CD4-positive, alpha-beta T cell treated with Interleukin-4 for 1 hour (primary cell): ENCODE data around the gene SLC8B1.

Source experiments
- DNase-seq, 2 donors: peaks; one replicate each; pipeline ENCODE4 v3.0.0-alpha.2; 2020 to 2022

The SLC8B1 gene

GRCh38 chr12:113267621-113268020, 67.3 kb downstream of the SLC8B1 start:
- no peak for DNase-seq

- no peak for DNase-seq
These were observed 68.6 kb downstream of the SLC8B1 start for GRCh38 chr12:113266106-113266895.

DNA sequence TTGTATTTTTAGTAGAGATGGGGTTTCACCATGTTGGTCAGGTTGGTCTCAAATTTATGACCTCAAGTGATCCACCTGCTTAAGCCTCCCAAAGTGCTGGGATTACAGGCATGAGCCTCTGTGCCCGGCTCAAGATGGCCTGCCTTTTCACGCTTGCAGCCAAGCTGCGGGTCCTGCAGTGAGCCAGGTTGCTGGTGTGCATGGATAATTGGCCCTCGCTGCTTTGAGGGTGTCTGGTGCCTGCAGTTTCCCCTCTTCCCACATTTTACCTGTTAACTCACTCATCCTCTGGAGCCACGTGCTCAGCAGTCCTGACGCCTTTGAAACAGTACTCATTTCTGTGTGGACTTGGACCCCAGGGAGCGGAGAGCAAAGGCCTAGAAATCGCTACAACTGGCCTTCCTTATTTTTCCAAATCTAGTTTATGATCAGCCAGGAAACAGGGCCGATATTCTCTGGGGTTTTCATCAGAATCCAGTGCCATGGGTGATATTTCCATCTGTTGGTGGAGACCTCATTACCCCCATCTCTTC, 71.4 kb downstream of the SLC8B1 start:
- DNase-seq: no peak

DNA sequence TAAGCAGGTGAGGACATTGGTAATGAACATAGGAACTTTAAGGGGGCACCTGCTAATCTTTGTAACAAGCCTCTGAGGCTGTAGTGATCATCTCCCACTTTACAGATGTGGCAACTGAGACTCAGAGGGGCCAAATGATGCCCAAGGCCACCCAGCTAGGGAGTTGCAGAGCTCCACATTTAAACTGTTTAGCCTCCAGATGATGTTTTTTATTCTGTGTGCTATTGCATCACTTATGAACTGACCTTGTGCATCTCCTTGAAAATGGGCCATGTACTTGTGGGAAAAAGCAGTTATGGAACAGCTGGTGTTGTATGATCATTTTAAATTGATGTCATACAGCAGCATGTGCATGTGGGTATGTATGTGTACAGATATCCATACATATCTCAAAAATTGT, 72.2 kb downstream of the SLC8B1 start:
- DNase-seq: no peak

- peak in 1 of 2 donors; percentile 35 for DNase-seq
These were observed 73.0 kb downstream of the SLC8B1 start for GRCh38 chr12:113261847-113262470.

DNA sequence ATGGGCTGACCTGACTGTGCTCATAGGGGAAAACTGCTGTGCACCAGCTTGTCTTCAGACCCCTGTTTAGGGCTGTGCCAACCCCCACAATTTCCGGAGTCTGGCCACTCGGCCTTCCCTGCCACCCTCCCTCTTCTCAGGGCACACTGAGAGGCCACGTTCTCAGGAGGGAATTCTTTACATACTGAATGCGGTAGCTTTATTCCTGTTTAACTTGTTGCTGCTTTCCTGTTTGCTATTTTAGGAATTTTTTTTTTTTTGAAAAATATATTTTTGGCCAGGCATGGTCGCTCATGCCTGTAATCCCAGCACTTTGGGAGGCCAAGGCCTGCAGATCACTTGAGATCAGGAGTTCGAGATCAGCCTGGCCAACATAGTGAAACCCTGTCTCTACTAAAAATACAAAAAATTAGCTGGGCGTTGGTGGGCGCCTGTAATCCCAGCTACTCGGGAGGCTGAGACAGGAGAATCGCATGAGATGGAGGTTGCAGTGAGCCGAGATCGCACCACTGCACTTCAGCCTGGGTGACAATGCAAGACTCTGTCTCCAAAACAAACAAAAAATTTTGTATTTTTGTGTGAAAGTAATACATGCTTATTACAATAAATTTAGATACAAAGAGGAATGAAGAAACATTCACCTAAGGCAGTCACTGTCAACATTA, 74.1 kb downstream of the SLC8B1 start:
- no peak for DNase-seq

DNA sequence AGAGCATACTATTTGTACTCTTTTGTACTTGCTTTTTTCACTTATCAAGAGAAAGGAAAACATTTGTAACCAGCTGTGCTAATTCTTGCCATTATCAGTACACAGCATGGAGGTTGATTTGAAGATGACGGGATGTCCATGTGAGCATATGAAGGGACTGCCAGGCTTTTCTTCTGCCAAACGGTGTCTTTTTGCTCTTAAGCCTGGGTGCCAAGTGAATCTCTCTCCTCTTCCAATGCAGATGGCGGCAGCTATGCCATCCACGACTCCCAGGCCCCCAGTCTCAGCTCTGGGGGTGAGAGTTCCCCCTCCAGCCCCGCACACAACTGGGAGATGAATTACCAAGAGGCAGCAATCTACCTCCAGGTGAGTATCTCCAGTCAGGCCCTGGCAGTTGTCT, 74.8 kb downstream of the SLC8B1 start:
- no peak for DNase-seq

GRCh38 chr12:113257564-113257963, 77.3 kb downstream of the SLC8B1 start:
- no peak for DNase-seq

DNA sequence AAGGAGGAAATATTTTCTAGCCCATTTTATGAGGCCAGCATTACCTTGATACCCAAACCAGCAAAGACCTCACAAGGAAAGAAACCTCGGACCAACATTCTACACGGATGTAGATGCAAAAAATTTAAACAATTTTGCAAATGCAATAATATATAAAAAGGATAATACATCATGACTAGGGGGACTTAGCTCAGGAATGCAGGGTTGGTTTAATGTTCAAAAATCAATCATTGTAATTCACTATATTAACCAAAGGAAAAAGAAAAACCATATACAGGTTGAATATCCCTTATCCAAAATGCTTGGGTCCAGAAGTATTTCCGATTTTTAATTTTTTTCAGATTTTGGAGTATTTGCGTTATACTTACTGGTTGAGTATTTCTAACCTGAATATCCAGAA, 80.6 kb downstream of the SLC8B1 start:
- no peak for DNase-seq

- DNase-seq: no peak
These were observed 81.2 kb downstream of the SLC8B1 start for GRCh38 chr12:113253532-113254285.

DNA sequence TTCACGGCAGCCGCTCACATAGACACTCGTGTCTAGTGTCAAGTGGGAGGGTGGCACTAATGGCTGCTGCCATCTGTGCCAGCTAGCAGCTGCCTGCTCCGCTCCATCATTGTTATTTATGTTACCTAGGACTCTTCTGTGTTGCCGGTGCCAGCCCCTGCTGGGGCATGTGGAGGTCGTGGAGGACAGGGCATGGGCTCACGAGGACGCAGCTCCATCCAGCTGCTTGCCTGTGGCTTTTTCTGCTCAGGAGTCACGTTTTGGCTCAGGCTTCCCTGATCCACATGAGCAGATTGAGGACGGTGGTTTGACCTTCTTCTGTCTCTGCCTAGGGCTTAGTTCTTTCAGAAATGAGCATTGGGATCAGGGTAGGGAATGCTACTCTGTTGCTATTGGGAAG, 82.4 kb downstream of the SLC8B1 start:
- no peak for DNase-seq

GRCh38 chr12:113251404-113252070, 83.4 kb downstream of the SLC8B1 start:
- DNase-seq: no peak

- DNase-seq: no peak
These were observed 84.9 kb downstream of the SLC8B1 start for GRCh38 chr12:113250045-113250444.

DNA sequence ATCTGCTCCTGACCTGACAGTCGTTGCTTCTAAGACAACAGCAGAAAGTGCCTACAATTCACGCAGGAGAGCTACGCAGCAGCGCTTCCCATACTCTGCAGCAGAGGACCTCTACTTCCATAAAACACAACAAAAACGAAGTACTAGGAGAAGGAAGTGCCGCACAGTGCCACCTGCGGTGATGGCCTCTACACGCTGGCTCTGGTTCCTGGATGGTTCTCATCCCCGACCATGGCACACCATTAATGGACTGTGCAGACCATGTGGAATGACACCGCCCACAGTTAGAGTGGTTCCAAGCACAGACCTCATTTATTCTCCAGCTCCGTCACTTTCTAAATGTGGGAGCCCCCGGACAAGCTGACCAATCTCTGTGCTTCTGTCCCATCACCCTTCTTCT, 85.4 kb downstream of the SLC8B1 start:
- DNase-seq: no peak

GRCh38 chr12:113248842-113249435, 86.0 kb downstream of the SLC8B1 start:
- DNase-seq: no peak
